Measurements from ENCODE around the gene AKAP3.

The AKAP3 gene

DNA sequence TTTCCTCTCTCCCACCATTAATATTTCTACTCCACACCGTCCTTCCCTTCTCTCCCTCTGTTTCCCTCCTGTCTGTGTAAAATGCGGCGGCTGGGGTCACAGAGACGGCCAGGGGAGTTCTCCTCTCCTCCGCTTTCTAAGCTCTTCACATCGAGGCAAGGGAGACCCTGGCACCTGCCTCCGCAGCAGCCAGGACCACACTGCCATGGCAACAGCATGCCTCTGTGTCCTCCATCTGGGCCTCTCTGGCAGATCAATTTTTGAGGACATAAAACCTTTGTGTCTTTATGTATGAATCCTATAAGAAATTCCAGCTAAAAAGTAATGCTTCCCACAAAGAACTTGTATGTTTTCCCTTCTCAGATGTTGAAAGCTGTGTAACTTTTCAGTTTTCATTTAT is 45.4 kb downstream of the AKAP3 start:
- no peaks in the 10 kb centered on the region for H3K4me1 ChIP-seq (ENCODE audit: control insufficient read depth, insufficient read depth, low read length)
- ChIA-PET CTCF (interaction anchor here (1.2 to 1.8 kb wide), 2 partner anchors 8 to 154 kb away, joined by 3 to 6 read pairs; no protein-coding TSS in a partner anchor), POLR2A (no interaction called here)
- no peak overlapping the region for H3K27ac ChIP-seq (ENCODE audit: extremely low read depth, low read depth, low read length)
- H3K9me3 ChIP-seq (ENCODE audit: control insufficient read depth, insufficient read depth, low read depth, low read length): no peaks in the 10 kb centered on the region
- peaks cover 0 to 3% of the 10 kb centered on the region in 2 experiments; a peak in 1 of 3 replicates for H3K36me3 ChIP-seq (ENCODE audit: control insufficient read depth in 2 of 2, insufficient read depth in 1 of 2, low read length in 2 of 2)
- no peak overlapping the region for H3K4me3 ChIP-seq (ENCODE audit: low read depth, low read length)
- TF ChIP-seq ZNF426 (tag by site-specific recombination; IDR thresholded peaks at IDR 0.05) (no peak), GLI4 (tag by site-specific recombination; IDR thresholded peaks at IDR 0.05) (no peak), ZNF311 (tag by site-specific recombination; IDR thresholded peaks at IDR 0.05; ENCODE audit: borderline replicate concordance) (no peak), WT1 (tag by site-specific recombination; IDR thresholded peaks at IDR 0.05) (no peak), ZNF776 (tag by site-specific recombination; IDR thresholded peaks at IDR 0.05; ENCODE audit: borderline replicate concordance) (no peak), ZNF785 (tag by site-specific recombination; IDR thresholded peaks at IDR 0.05) (no peak), ZEB2 (tag by site-specific recombination; IDR thresholded peaks at IDR 0.05) (no peak), ZNF404 (tag by site-specific recombination; IDR thresholded peaks at IDR 0.05) (no peak), ZNF114 (tag by site-specific recombination; IDR thresholded peaks at IDR 0.05) (no peak), ZNF354C (tag by site-specific recombination; IDR thresholded peaks at IDR 0.05; ENCODE audit: borderline replicate concordance, low read depth) (no peak), ZNF391 (tag by site-specific recombination; IDR thresholded peaks at IDR 0.05; ENCODE audit: borderline replicate concordance, low read depth) (no peak)
- TF ChIP-seq, protein P1, sequence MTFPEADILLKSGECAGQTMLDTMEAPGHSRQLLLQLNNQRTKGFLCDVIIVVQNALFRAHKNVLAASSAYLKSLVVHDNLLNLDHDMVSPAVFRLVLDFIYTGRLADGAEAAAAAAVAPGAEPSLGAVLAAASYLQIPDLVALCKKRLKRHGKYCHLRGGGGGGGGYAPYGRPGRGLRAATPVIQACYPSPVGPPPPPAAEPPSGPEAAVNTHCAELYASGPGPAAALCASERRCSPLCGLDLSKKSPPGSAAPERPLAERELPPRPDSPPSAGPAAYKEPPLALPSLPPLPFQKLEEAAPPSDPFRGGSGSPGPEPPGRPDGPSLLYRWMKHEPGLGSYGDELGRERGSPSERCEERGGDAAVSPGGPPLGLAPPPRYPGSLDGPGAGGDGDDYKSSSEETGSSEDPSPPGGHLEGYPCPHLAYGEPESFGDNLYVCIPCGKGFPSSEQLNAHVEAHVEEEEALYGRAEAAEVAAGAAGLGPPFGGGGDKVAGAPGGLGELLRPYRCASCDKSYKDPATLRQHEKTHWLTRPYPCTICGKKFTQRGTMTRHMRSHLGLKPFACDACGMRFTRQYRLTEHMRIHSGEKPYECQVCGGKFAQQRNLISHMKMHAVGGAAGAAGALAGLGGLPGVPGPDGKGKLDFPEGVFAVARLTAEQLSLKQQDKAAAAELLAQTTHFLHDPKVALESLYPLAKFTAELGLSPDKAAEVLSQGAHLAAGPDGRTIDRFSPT (tag by site-specific recombination; IDR thresholded peaks at IDR 0.05): no peak

DNA sequence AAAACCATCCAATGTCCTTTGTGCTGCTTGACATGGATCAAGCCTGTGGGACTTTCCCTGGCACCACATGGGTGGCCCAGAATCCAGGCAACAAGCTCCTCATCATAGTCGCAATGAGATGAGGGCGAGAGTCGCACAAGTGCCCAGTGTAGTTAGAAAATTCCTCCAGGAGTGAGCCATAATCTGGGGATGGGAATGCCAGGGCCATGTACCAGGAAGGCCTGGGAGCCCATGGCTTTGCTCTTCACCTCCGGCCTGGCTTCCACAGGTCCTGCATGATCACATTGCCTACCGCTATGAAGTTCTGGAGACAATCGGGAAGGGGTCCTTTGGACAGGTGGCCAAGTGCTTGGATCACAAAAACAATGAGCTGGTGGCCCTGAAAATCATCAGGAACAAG is 53.0 kb downstream of the AKAP3 start:
- H3K4me3 ChIP-seq (ENCODE audit: low read depth, low read length): no peak overlapping the region
- CTCF ChIA-PET: interaction anchor here (0.7 to 2.4 kb wide), 2 partner anchors 8 to 145 kb away, joined by 3 to 6 read pairs; no protein-coding TSS in a partner anchor
- TF ChIP-seq ZNF48 (tag by site-specific recombination; IDR thresholded peaks at IDR 0.05): no peak
- TF ChIP-seq SP3 (tag by site-specific recombination; IDR thresholded peaks at IDR 0.05): no peak
- TF ChIP-seq ZNF426 (tag by site-specific recombination; IDR thresholded peaks at IDR 0.05): no peak
- no peak for TF ChIP-seq ZBTB48 (tag by site-specific recombination; IDR thresholded peaks at IDR 0.05)
- no peak for TF ChIP-seq ZNF302 (tag by site-specific recombination; IDR thresholded peaks at IDR 0.05; ENCODE audit: low read depth)
- TF ChIP-seq ZNF843 (tag by site-specific recombination; IDR thresholded peaks at IDR 0.05): no peak
- TF ChIP-seq ZNF174 (tag by site-specific recombination; IDR thresholded peaks at IDR 0.05): no peak
- TF ChIP-seq, protein P2, sequence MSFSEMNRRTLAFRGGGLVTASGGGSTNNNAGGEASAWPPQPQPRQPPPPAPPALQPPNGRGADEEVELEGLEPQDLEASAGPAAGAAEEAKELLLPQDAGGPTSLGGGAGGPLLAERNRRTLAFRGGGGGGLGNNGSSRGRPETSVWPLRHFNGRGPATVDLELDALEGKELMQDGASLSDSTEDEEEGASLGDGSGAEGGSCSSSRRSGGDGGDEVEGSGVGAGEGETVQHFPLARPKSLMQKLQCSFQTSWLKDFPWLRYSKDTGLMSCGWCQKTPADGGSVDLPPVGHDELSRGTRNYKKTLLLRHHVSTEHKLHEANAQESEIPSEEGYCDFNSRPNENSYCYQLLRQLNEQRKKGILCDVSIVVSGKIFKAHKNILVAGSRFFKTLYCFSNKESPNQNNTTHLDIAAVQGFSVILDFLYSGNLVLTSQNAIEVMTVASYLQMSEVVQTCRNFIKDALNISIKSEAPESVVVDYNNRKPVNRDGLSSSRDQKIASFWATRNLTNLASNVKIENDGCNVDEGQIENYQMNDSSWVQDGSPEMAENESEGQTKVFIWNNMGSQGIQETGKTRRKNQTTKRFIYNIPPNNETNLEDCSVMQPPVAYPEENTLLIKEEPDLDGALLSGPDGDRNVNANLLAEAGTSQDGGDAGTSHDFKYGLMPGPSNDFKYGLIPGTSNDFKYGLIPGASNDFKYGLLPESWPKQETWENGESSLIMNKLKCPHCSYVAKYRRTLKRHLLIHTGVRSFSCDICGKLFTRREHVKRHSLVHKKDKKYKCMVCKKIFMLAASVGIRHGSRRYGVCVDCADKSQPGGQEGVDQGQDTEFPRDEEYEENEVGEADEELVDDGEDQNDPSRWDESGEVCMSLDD (tag by site-specific recombination; IDR thresholded peaks at IDR 0.05): no peak
- no peak for TF ChIP-seq YY1 (tag by site-specific recombination; IDR thresholded peaks at IDR 0.05)
- TF ChIP-seq, protein P3, sequence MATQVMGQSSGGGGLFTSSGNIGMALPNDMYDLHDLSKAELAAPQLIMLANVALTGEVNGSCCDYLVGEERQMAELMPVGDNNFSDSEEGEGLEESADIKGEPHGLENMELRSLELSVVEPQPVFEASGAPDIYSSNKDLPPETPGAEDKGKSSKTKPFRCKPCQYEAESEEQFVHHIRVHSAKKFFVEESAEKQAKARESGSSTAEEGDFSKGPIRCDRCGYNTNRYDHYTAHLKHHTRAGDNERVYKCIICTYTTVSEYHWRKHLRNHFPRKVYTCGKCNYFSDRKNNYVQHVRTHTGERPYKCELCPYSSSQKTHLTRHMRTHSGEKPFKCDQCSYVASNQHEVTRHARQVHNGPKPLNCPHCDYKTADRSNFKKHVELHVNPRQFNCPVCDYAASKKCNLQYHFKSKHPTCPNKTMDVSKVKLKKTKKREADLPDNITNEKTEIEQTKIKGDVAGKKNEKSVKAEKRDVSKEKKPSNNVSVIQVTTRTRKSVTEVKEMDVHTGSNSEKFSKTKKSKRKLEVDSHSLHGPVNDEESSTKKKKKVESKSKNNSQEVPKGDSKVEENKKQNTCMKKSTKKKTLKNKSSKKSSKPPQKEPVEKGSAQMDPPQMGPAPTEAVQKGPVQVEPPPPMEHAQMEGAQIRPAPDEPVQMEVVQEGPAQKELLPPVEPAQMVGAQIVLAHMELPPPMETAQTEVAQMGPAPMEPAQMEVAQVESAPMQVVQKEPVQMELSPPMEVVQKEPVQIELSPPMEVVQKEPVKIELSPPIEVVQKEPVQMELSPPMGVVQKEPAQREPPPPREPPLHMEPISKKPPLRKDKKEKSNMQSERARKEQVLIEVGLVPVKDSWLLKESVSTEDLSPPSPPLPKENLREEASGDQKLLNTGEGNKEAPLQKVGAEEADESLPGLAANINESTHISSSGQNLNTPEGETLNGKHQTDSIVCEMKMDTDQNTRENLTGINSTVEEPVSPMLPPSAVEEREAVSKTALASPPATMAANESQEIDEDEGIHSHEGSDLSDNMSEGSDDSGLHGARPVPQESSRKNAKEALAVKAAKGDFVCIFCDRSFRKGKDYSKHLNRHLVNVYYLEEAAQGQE (tag by site-specific recombination; IDR thresholded peaks at IDR 0.05): no peak
- TF ChIP-seq, protein P4, sequence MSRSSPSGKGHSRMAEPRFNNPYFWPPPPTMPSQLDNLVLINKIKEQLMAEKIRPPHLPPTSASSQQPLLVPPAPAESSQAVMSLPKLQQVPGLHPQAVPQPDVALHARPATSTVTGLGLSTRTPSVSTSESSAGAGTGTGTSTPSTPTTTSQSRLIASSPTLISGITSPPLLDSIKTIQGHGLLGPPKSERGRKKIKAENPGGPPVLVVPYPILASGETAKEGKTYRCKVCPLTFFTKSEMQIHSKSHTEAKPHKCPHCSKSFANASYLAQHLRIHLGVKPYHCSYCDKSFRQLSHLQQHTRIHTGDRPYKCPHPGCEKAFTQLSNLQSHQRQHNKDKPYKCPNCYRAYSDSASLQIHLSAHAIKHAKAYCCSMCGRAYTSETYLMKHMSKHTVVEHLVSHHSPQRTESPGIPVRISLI (tag by site-specific recombination; IDR thresholded peaks at IDR 0.05): no peak
- TF ChIP-seq, protein P5, sequence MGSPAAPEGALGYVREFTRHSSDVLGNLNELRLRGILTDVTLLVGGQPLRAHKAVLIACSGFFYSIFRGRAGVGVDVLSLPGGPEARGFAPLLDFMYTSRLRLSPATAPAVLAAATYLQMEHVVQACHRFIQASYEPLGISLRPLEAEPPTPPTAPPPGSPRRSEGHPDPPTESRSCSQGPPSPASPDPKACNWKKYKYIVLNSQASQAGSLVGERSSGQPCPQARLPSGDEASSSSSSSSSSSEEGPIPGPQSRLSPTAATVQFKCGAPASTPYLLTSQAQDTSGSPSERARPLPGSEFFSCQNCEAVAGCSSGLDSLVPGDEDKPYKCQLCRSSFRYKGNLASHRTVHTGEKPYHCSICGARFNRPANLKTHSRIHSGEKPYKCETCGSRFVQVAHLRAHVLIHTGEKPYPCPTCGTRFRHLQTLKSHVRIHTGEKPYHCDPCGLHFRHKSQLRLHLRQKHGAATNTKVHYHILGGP (tag by site-specific recombination; IDR thresholded peaks at IDR 0.05): no peak
- no peak for TF ChIP-seq ZNF324 (tag by site-specific recombination; IDR thresholded peaks at IDR 0.05)
- no peaks in the 10 kb centered on the region for H3K4me1 ChIP-seq (ENCODE audit: control insufficient read depth, insufficient read depth, low read length)
- POLR2A ChIA-PET: no interaction called here
- H3K36me3 ChIP-seq (ENCODE audit: control insufficient read depth in 2 of 2, insufficient read depth in 1 of 2, low read length in 2 of 2): no peaks in the 10 kb centered on the region
- H3K27ac ChIP-seq (ENCODE audit: extremely low read depth, low read depth, low read length): no peak overlapping the region
- no peaks in the 10 kb centered on the region for H3K9me3 ChIP-seq (ENCODE audit: control insufficient read depth, insufficient read depth, low read depth, low read length)
